PC-3 (cell line): ENCODE results near the gene TEAD1. TPM values are rescaled to one million over a fixed set of nuclear protein-coding genes. Genes with fewer than 3 reads are reported as not detected.

Experiments
- ATAC-seq: fragments of 200-7000 bp; cut with Tn5 transposase; 2 replicates; pipeline ENCODE4 v1.9.1; 2020; ENCODE audit warnings: mild to moderate bottlenecking, moderate library complexity
- BruUV-seq: library from RNA; stranded (reverse); fragments of 400-500 nt; replicated peaks from 2 replicates; lab custom pipeline; 2021; lab: Mats Ljungman, UMichigan
- CTCF ChIA-PET: fragments of 300-600 bp; sonication (Branson Sonifier 250); formaldehyde crosslinking; loops from one replicate; lab custom pipeline; 2022; ENCODE audit warnings: antibody characterized with exemption; lab: Charles Lee
- POLR2A ChIA-PET: fragments of 300-600 bp; sonication (Branson Sonifier 250); formaldehyde crosslinking; loops from one replicate; lab custom pipeline; 2022; ENCODE audit warnings: antibody characterized with exemption; ENCODE audit not compliant: unreplicated experiment; lab: Charles Lee
- DNase-seq: peaks from one replicate; pipeline ENCODE4 v3.0.0-alpha.2; 2015
- H2AFZ ChIP-seq: fragments of 300-600 bp; sonication (generic); 2 replicates; pipeline ENCODE4 v1.6.0; 2016; ENCODE audit warnings: antibody characterized with exemption, low read length
- H3F3A ChIP-seq: fragments of 300-600 bp; sonication (generic); one replicate; pipeline ENCODE4 v1.6.0; 2017; ENCODE audit warnings: antibody characterized with exemption, low read length, control low read depth, mild to moderate bottlenecking; ENCODE audit not compliant: unreplicated experiment
- H3K27ac ChIP-seq: fragments of 300-600 bp; sonication (generic); 2 replicates; pipeline ENCODE4 v1.5.1; 2016; ENCODE audit warnings: mild to moderate bottlenecking, low read length
- H3K27me3 ChIP-seq: fragments of 300-600 bp; sonication (generic); 2 replicates; pipeline ENCODE4 v1.6.1; 2016; ENCODE audit warnings: low read length, mixed read lengths
- H3K36me3 ChIP-seq: fragments of 300-600 bp; sonication (generic); 2 replicates; pipeline ENCODE4 v1.6.1; 2016; ENCODE audit warnings: low read depth, mixed run types, low read length, mixed read lengths
- H3K4me1 ChIP-seq: fragments of 300-600 bp; sonication (generic); 2 replicates; pipeline ENCODE4 v1.5.1; 2016; ENCODE audit warnings: low read length; ENCODE audit not compliant: insufficient read depth
- H3K4me2 ChIP-seq: fragments of 300-600 bp; sonication (generic); 2 replicates; pipeline ENCODE4 v1.6.0; 2016; ENCODE audit warnings: low read length
- H3K4me3 ChIP-seq: fragments of 300-600 bp; sonication (generic); 2 replicates; pipeline ENCODE4 v1.5.1; 2016; ENCODE audit warnings: mild to moderate bottlenecking, low read length, mixed read lengths
- H3K79me2 ChIP-seq: fragments of 300-600 bp; sonication (generic); 2 replicates; pipeline ENCODE4 v1.6.1; 2017; ENCODE audit warnings: low read length, mixed read lengths
- H3K9ac ChIP-seq: fragments of 300-600 bp; sonication (generic); 2 replicates; pipeline ENCODE4 v1.6.0; 2016; ENCODE audit warnings: mild to moderate bottlenecking, low read length
- H3K9me2 ChIP-seq: fragments of 300-600 bp; sonication (generic); replicated peaks from 2 replicates; pipeline ENCODE4 v1.6.1; 2016; ENCODE audit warnings: mixed run types, low read length, mixed read lengths
- H3K9me3 ChIP-seq: fragments of 300-600 bp; sonication (generic); 2 replicates; pipeline ENCODE4 v1.6.1; 2016; ENCODE audit warnings: low read length, mixed read lengths
- H4K20me1 ChIP-seq: fragments of 300-600 bp; sonication (generic); 2 replicates; pipeline ENCODE4 v1.6.1; 2016; ENCODE audit warnings: low read length, mixed read lengths
- EZH2 ChIP-seq: fragments of 300-600 bp; sonication (generic); IDR thresholded peaks from one replicate; pipeline ENCODE4 v1.6.1; 2017; ENCODE audit warnings: antibody characterized with exemption, mild to moderate bottlenecking, low read length; ENCODE audit not compliant: unreplicated experiment
- EZH2phosphoT487 ChIP-seq: fragments of 300-600 bp; sonication (generic); IDR thresholded peaks from 2 replicates; pipeline ENCODE4 v1.6.1; 2018; ENCODE audit warnings: mild to moderate bottlenecking, antibody characterized with exemption, low read length, borderline replicate concordance
- intact Hi-C: fragments of 100-400 bp; cut with micrococcal nuclease; formaldehyde crosslinking; loops from 2 replicates; pipeline ENCODE4 v1.9.0; 2023
- total RNA-seq: library from RNA; depleted of rRNA; stranded (reverse); fragments of >200 nt; gene quantifications from 2 replicates; pipeline ENCODE4 v1.2.3, GENCODE V29; 2014
- TF ChIP-seq, protein P1 (sequence below): fragments of 300-600 bp; sonication (generic); conservative IDR thresholded peaks from 2 replicates; pipeline ENCODE4 v1.5.1; 2017; ENCODE audit warnings: antibody characterized with exemption, low read depth, mild to moderate bottlenecking, low read length

TEAD1 gene
- total RNA-seq, 1 experiment from 2014 or later: 70.2 TPM

DNA sequence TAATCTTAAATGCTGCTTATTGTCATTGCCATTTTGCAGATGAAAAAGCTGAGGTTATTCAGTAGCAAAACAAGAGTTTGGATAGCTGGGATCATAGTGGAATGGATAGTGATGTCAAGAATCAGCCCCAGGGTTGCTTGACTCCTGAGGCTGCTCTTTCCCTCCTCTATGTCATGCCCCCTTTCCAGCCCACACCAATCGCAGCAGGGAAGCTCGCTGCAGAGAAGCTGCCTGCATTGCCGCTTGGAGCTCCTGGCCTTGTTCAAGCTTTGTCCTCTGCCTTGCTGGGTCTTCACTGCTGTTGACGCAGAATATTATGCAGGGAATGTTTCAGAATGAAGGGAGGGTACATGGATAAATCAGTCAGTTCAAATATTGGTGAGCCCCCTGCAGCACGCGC is 206.1 kb downstream of the TEAD1 start:
- ChIA-PET POLR2A (no interaction called here), CTCF (no interaction called here)
- Histone ChIP-seq H3K9ac (no peak overlapping the region), H3K36me3 (no peaks in the 10 kb centered on the region), H3K27ac (no peak overlapping the region), H3K9me3 (no peaks in the 10 kb centered on the region), H3K79me2 (no peaks in the 10 kb centered on the region), H3F3A (no peaks in the 10 kb centered on the region), H3K4me3 (no peak overlapping the region), H4K20me1 (no peaks in the 10 kb centered on the region), H3K4me1 (no peaks in the 10 kb centered on the region), H3K9me2 (no peaks in the 10 kb centered on the region), H3K27me3 (no peaks in the 10 kb centered on the region), H2AFZ (no peak overlapping the region), H3K4me2 (no peak overlapping the region)
- intact Hi-C loops: no loop called here
- no peak for ATAC-seq
- TF ChIP-seq EZH2 (no peak), EZH2phosphoT487 (no peak)
- TF ChIP-seq, protein P1, sequence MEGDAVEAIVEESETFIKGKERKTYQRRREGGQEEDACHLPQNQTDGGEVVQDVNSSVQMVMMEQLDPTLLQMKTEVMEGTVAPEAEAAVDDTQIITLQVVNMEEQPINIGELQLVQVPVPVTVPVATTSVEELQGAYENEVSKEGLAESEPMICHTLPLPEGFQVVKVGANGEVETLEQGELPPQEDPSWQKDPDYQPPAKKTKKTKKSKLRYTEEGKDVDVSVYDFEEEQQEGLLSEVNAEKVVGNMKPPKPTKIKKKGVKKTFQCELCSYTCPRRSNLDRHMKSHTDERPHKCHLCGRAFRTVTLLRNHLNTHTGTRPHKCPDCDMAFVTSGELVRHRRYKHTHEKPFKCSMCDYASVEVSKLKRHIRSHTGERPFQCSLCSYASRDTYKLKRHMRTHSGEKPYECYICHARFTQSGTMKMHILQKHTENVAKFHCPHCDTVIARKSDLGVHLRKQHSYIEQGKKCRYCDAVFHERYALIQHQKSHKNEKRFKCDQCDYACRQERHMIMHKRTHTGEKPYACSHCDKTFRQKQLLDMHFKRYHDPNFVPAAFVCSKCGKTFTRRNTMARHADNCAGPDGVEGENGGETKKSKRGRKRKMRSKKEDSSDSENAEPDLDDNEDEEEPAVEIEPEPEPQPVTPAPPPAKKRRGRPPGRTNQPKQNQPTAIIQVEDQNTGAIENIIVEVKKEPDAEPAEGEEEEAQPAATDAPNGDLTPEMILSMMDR: no peak
- BruUV-seq: no TSS peak
- DNase-seq: no peak

DNA sequence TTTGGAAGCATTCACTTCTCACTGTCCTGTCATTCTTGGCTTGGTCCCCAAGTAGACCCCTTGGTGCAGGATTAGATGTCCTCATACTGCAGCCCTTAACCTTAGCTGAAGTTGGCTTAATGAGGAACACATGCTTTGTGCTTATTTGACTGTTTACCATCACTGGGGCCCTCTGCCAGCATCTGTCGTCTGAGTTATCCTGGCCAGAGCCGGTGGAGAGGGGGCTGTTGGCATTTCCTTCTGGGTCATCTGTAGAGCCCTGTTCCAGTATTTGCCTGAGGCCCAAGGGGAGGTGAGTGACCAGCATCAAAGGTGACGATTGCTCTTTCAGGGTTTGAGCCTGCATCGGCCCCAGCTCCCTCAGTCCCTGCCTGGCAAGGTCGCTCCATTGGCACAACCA is 208.4 kb downstream of the TEAD1 start:
- H3K4me1 ChIP-seq: no peaks in the 10 kb centered on the region
- H3K4me2 ChIP-seq: no peak overlapping the region
- no peak overlapping the region for H3K27ac ChIP-seq
- no TSS peak for BruUV-seq
- H3F3A ChIP-seq: no peaks in the 10 kb centered on the region
- no peak for TF ChIP-seq EZH2phosphoT487
- no peak for TF ChIP-seq EZH2
- TF ChIP-seq, protein P1: no peak
- DNase-seq: no peak
- no peaks in the 10 kb centered on the region for H3K27me3 ChIP-seq
- no peak overlapping the region for H2AFZ ChIP-seq
- H3K4me3 ChIP-seq: no peak overlapping the region
- ChIA-PET POLR2A (no interaction called here), CTCF (no interaction called here)
- no peaks in the 10 kb centered on the region for H3K79me2 ChIP-seq
- H3K9me2 ChIP-seq: no peaks in the 10 kb centered on the region
- H4K20me1 ChIP-seq: no peaks in the 10 kb centered on the region
- no peaks in the 10 kb centered on the region for H3K36me3 ChIP-seq
- no peaks in the 10 kb centered on the region for H3K9me3 ChIP-seq
- intact Hi-C loops: no loop called here
- no peak for ATAC-seq
- no peak overlapping the region for H3K9ac ChIP-seq

DNA sequence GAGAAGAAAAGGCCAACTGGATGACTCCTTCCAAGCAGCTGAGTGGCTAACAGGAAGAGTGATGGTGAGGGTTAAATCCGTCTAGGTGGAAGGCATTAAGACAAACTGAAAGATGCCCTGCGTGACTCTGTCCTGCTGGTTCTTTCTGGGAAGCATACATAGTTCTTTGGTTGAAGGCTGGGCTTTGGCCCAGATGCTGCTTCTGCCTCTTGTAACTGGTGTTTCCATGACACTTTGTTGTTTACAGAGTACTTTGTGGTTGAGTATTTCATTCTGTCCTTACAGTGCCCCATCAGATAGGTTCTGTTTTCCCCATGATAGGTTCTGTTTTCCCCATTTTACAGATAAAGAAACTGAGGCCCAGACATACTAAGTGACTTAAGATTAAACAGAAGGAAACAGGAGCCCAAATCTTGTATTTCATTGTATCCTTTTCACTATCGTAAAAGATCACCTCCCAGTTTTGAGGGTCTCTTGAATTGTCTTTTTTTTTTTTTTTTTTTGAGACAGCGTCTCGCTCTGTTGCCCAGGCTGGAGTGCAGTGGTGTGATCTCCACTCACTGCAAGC is 210.6 kb downstream of the TEAD1 start:
- intact Hi-C loops: loop anchor here (5.0 kb wide), 2 partner anchors 83 to 118 kb away; no protein-coding TSS in a partner anchor
- ChIA-PET CTCF (no interaction called here), POLR2A (no interaction called here)
- H3K4me1 ChIP-seq: 0 out of 2 replicates have a peak, but pooled peaks cover 4% of the 10 kb centered on the region
- no peak overlapping the region for H3K4me3 ChIP-seq
- TF ChIP-seq, protein P1: no peak
- TF ChIP-seq EZH2 (no peak), EZH2phosphoT487 (no peak)
- no TSS peak for BruUV-seq
- no peak overlapping the region for H3K27ac ChIP-seq
- no peaks in the 10 kb centered on the region for H3K9me2 ChIP-seq
- H3F3A ChIP-seq: no peaks in the 10 kb centered on the region
- H3K27me3 ChIP-seq: no peaks in the 10 kb centered on the region
- H3K79me2 ChIP-seq: no peaks in the 10 kb centered on the region
- no peaks in the 10 kb centered on the region for H3K9me3 ChIP-seq
- H3K36me3 ChIP-seq: no peaks in the 10 kb centered on the region
- no peak for ATAC-seq
- DNase-seq: no peak
- no peak overlapping the region for H2AFZ ChIP-seq
- H3K9ac ChIP-seq: no peak overlapping the region
- H3K4me2 ChIP-seq: no peak overlapping the region
- H4K20me1 ChIP-seq: no peaks in the 10 kb centered on the region
